HG02885 (cell line): ENCODE results near the gene CCNH.

Source experiments
- ATAC-seq: cut with Tn5 transposase; IDR thresholded peaks from one replicate; pipeline ENCODE4 v1.9.1; 2021; ENCODE audit warnings: mild to moderate bottlenecking; ENCODE audit not compliant: unreplicated experiment, poor library complexity

Gene CCNH

DNA sequence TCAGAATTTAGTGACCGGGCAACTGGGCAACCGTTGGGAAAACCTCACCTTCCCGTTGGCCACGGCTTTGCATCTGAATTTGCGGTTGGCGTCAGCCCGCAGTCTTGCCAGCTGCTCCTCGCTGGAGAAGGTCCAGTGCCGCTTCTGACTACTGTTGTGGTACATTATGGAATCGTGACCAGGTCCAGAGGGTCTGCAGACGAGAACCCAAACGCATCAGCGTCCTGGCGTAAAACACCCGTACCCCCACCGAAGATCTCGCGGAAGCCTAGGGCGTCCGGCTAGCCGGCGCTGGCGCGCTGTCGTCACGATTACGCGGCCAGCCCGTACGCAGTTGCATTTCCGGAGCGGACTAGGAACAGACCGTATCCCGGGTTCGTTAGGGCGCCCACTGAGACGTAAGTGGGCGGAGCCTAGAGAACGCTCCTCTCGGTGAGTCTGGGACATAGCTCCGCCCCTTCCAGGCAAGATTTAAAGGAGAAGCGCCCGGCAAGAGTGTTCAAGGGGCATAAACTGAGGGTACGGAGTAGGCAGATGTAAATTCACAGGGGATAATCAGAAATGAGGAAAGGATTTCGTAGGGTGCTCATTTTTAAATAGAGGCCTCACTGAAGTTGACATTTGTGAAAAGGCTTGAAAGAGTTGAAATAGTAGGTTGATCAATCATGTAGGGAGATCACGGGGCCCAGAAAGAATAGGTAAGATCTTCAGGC lies at the start of gene CCNH:
Gene CCNH (minus strand): TSS at position 301 of the 713 bp plus-strand sequence. CDS start 136 bp downstream, at position 165.
- ATAC-seq: peak; percentile 99

- no peak for ATAC-seq
Measured at GRCh38 chr5:87457706-87458105, 45.0 kb upstream of the CCNH start.

DNA sequence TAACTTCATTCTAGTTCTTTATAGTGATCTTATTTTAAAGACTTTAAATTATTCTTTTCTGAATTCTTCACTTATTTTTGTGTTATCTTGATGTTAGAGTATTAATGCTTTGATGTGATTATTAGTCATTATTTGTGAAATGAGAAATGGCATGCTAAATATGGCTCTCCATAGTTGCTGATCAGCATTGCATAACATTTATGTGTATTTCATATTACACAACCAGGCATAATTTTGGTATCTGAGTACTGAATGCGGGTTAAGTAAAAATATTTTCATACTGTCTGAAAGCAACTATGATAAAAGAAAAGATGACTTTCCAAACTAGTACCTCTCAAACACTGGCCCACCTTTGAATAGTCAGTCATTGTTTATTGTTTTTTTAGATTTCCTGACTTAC lies 41.1 kb upstream of the CCNH start:
- no peak for ATAC-seq

DNA sequence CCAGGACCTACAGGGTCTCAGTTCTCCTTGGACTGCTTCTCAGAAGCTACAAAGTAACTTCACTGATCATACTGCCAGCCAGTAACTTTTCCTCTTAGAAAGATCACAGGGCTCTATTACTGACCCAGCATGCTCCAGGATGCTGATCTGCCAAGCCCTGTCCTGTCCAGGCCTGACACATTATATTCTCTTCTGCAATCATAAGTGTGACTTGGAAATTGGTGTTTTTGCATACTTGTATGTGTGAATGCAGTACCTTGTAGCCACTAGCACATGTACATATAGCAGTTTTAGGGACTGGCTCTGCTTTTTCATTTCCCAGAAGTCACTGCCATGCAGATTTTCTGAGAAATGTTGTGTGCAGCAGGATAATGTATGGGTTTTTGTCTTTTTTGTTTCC lies 40.1 kb upstream of the CCNH start:
- no peak for ATAC-seq

- no peak for ATAC-seq
Measured at GRCh38 chr5:87442419-87442818, 29.7 kb upstream of the CCNH start.

DNA sequence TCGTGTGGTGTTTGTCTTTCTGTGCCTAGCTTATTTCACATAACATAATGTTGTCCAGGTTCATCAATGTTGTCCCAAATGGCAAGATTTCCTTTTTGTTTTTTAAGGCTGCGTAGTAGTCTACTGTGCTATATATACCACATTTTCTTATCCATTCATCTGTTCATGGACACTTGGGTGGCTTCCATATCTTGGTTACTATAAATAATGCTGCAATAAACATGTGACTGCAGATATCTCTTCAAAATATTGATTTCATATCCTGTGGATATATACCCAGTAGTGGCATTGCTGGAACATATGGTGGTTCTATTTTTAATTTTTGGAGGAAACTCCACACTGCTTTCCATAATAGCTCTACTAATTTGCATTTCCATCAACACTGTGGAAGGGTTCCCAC lies 25.5 kb upstream of the CCNH start:
- ATAC-seq: no peak

GRCh38 chr5:87437724-87438123 lies 25.0 kb upstream of the CCNH start:
- no peak for ATAC-seq

- no peak for ATAC-seq
Measured at GRCh38 chr5:87435144-87435694, 22.5 kb upstream of the CCNH start.

- no peak for ATAC-seq
Measured at GRCh38 chr5:87434461-87434860, 21.7 kb upstream of the CCNH start.

DNA sequence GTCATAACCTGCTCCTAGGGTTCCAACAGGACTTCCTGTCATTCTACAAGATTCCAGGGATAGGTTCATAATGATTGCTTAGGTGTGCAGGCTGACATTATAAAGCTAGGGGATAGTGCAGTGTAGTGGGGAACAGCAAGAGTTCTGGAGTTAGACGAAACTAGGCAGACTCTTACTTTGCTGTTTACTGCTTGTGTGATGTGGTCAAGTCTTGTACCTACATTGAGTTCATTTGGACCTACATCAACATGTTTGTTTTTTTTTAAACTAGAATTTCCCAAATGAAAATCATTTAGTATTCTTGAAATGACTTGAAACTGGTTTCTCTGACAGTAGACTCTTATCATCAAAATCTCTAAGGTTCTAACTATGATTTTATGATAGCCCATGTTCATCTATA lies 21.2 kb upstream of the CCNH start:
- ATAC-seq: no peak

DNA sequence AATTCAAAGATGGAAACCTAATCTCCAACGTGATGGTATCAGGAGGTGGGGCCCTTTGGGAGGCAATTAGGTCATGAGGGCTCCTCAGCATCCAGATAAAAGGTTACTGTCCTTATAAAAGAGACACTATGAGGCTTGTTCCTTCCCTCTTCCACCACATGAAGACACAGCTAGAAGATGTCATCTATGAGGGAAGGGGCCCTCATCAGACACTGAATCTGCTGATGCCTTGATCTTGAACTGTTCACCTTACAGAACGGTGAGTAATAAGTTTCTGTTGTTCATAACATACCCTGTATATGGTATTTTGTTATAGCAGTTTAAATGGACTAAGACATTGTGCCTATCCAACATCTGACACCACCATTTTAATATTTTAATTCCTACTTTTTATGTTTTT lies 19.7 kb upstream of the CCNH start:
- ATAC-seq: no peak

GRCh38 chr5:87430863-87431457 lies 18.2 kb upstream of the CCNH start:
- ATAC-seq: no peak

- ATAC-seq: no peak
Measured at GRCh38 chr5:87423755-87424154, 11.0 kb upstream of the CCNH start.

DNA sequence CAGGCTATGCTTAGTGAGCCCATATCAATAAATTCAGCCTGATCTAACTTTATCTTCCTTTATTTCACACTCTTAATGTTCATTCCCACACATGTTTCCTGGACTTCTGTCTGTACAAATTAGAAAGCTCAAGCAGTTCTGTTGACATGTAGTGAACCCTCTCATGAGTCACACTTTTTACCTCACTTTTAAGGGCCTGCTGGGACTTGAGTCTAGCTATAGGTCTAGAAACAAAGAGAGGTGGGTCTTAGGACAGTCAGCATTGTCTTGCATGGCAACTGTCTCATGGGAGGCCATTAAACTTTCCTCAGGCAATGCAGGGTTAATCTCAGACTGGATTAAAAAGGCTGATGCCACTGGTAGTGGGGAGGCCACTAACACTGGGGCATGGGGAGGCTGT lies 8.6 kb upstream of the CCNH start:
- ATAC-seq: no peak

GRCh38 chr5:87418506-87418905 lies 5.8 kb upstream of the CCNH start:
- ATAC-seq: no peak

DNA sequence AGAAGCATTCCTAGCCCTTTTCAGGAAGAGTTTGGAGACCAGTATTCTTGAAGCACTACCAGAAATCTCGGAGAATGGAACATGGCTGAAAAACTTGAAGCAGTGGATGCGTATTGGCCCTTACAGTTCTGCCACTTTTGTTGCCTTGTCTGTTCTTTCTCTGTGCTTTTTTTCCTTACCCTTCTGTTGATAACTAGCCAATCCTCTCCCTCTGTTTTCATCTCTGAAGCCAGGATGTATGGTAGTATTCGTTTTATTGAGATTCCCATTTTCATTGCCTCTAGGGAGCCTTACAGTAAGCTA lies 564 bp upstream of the CCNH start:
- no peak for ATAC-seq

GRCh38 chr5:87411973-87412629 lies 629 bp downstream of the CCNH start:
- ATAC-seq: peak; percentile 17

GRCh38 chr5:87411586-87411972 lies 1.2 kb downstream of the CCNH start:
- ATAC-seq: no peak

DNA sequence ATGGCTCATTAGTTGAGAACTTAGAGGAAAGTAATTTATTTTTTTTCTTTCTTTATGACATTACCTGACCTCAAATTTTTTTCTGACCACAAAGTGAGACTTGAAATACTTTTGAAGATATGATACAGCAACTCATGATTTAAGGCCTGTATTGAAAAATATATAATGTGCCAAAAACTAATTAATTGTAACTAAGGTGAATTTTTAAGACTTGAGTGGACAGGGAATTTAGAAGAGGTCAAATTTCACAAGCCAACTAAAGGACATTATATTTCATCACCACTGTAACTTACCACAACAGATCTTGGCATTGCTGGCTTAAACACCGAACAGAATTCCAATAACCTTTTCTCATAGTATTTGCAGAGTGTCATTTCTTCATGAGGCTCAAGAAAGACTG lies 1.8 kb downstream of the CCNH start:
- no peak for ATAC-seq

DNA sequence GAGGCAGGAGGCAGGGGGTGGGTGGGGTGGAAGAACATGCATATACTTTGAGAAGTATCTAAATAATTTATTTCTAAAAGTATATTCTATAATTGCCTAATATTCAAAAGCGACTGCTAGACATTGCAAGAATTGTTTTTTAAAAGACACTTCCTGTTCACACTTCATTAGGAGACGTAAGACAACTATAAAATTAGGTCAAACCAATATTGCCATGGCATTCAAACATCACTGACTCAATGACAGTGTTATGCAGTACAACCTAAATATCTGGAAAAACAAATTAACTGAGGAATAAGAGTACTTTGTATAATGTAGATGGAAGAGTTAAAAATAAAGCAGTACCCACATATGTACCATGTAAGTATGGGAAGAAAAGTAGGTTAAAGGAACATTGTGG lies 4.5 kb downstream of the CCNH start:
- ATAC-seq: no peak

DNA sequence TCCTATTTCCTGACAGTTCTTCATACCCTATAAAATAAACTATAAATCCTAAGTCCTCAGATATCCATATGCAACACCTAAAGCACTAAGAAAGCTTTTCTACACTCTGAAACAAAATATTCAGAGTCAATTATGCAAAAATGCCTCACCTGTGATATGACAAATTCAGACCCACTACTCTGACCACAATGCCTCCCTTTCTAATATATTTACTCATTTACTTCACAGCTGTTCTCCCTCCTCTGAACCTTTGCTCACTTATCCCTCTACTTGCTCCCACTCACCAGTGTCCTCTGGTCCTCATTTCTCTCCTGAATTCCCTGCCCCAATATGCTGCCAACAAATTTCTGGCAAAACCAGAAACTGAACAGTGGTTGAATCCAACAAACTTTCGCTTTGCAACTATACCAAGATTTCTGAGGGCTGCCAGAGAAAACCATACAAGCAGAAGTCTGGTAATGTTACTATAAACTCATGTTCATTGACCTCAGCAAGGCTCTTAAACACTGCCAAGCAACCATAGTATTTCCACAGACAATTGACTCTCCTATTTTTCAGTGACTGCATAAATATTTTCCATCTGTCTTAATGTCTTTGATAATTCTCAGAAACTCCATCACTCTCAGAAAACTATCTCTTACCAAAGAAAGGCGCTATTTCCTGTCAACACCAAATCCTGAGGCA lies 7.1 kb downstream of the CCNH start:
- ATAC-seq: no peak
